ENCODE results near the gene ARVCF.

DNA sequence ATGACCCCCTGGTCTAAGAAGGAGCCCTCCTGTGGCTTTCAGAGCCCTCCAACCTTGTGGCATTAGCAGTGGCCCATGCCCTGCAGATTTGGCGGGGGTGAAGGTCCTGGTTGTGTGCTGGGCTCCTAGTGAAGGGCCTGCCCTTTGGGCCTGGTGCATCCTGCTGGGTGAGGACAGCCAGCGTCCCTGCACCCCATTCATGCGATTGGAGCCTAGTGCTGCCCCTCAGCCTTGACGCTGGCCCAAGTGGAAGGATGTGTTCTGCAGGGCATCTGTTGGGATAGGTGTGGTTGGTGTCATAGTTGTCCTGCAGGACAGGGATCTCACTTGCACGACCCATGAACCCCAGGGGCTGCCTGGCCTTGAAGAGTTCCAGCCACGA is 35.3 kb upstream of the ARVCF start:
- TF ChIP-seq, protein P1, sequence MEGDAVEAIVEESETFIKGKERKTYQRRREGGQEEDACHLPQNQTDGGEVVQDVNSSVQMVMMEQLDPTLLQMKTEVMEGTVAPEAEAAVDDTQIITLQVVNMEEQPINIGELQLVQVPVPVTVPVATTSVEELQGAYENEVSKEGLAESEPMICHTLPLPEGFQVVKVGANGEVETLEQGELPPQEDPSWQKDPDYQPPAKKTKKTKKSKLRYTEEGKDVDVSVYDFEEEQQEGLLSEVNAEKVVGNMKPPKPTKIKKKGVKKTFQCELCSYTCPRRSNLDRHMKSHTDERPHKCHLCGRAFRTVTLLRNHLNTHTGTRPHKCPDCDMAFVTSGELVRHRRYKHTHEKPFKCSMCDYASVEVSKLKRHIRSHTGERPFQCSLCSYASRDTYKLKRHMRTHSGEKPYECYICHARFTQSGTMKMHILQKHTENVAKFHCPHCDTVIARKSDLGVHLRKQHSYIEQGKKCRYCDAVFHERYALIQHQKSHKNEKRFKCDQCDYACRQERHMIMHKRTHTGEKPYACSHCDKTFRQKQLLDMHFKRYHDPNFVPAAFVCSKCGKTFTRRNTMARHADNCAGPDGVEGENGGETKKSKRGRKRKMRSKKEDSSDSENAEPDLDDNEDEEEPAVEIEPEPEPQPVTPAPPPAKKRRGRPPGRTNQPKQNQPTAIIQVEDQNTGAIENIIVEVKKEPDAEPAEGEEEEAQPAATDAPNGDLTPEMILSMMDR (IDR thresholded peaks at IDR 0.05): no peak
- TF ChIP-seq POLR2A (IDR thresholded peaks at IDR 0.05): no peak
- TF ChIP-seq EP300 (IDR thresholded peaks at IDR 0.05): no peak
